Panc1 (cell line): ENCODE measurements around the gene TPRN. TPM values are rescaled to one million over a fixed set of nuclear protein-coding genes. Genes with fewer than 3 reads are reported as not detected.

ENCODE experiments used
- ATAC-seq: fragments of 200-7000 bp; cut with Tn5 transposase; 2 replicates; pipeline ENCODE4 v1.9.1; 2020; ENCODE audit warnings: mild to moderate bottlenecking, moderate library complexity
- BruUV-seq: library from RNA; stranded (reverse); fragments of 400-500 nt; replicated peaks from 2 replicates; lab custom pipeline; 2021; lab: Mats Ljungman, UMichigan
- CTCF ChIA-PET: fragments of 300-600 bp; sonication (Branson Sonifier 250); formaldehyde crosslinking; loops from one replicate; lab custom pipeline; 2022; ENCODE audit warnings: antibody characterized with exemption; lab: Charles Lee
- POLR2A ChIA-PET: fragments of 300-600 bp; sonication (Branson Sonifier 250); formaldehyde crosslinking; loops from one replicate; lab custom pipeline; 2022; ENCODE audit warnings: antibody characterized with exemption; lab: Charles Lee
- DNase-seq: peaks from one replicate; pipeline ENCODE4 v3.0.0-alpha.2; 2010; ENCODE audit warnings: low read depth, low spot score
- H3K27ac ChIP-seq: 2 replicates; pipeline ENCODE4 v1.5.1; 2011; ENCODE audit warnings: mild to moderate bottlenecking, low read length, inconsistent platforms
- H3K27me3 ChIP-seq: fragments of 200-500 bp; sonication (Bioruptor generic); 2 replicates; pipeline ENCODE4 v1.6.0; 2014; ENCODE audit warnings: low read length, inconsistent platforms; ENCODE audit not compliant: control insufficient read depth, insufficient read depth
- H3K36me3 ChIP-seq: fragments of 200-500 bp; sonication (Bioruptor generic); 2 replicates; pipeline ENCODE4 v1.5.1; 2014; ENCODE audit warnings: inconsistent platforms, mild to moderate bottlenecking, low read length, moderate library complexity; ENCODE audit not compliant: control insufficient read depth, insufficient read depth
- H3K4me1 ChIP-seq: 2 replicates; pipeline ENCODE4 v1.5.1; 2011; ENCODE audit warnings: inconsistent platforms, mild to moderate bottlenecking, low read length, moderate library complexity; ENCODE audit not compliant: control insufficient read depth, insufficient read depth
- H3K4me3 ChIP-seq, 2 experiments: 2 replicates each; pipeline ENCODE4 v1.5.1; 2011 to 2012; ENCODE audit warnings: low read depth in 2 of 2, low read length in 2 of 2, mild to moderate bottlenecking in 2 of 2, inconsistent platforms in 1 of 2, moderate library complexity in 1 of 2
- H3K9me3 ChIP-seq: fragments of 200-500 bp; sonication (Bioruptor generic); 2 replicates; pipeline ENCODE4 v1.5.1; 2014; ENCODE audit warnings: low read depth, mild to moderate bottlenecking, inconsistent platforms, low read length, moderate library complexity; ENCODE audit not compliant: control insufficient read depth, insufficient read depth
- CTCF ChIP-seq: fragments of 450-650 bp; IDR thresholded peaks from 2 replicates; pipeline ENCODE4 v1.5.1; 2017; ENCODE audit warnings: mild to moderate bottlenecking
- POLR2AphosphoS5 ChIP-seq: IDR thresholded peaks from 2 replicates; pipeline ENCODE4 v1.6.1; 2012; ENCODE audit warnings: mild to moderate bottlenecking, low read depth, low read length, moderate library complexity
- REST ChIP-seq, 2 experiments: IDR thresholded peaks; 2 replicates each; pipeline ENCODE4 v1.6.1; 2011 to 2012; ENCODE audit warnings: low read depth in 2 of 2, control low read depth in 1 of 2, low read length in 1 of 2, mild to moderate bottlenecking in 1 of 2, moderate library complexity in 1 of 2; ENCODE audit not compliant: insufficient read depth in 1 of 2
- SIN3A ChIP-seq: IDR thresholded peaks from 2 replicates; pipeline ENCODE4 v1.6.1; 2012; ENCODE audit warnings: low read depth, mild to moderate bottlenecking, low read length, moderate library complexity, borderline replicate concordance; ENCODE audit not compliant: insufficient read depth
- TCF7L2 ChIP-seq: IDR thresholded peaks from 2 replicates; pipeline ENCODE4 v1.6.1; 2011; ENCODE audit warnings: mild to moderate bottlenecking, low read depth, low read length, inconsistent platforms
- in situ Hi-C: cut with HindIII; loops from 2 replicates; pipeline ENCODE4 v1.10.0; 2016; ENCODE audit warnings: low sequenced_read_pairs, low pct_unique_long_range_greater_than_20kb
- intact Hi-C: fragments of 100-400 bp; cut with micrococcal nuclease; formaldehyde crosslinking; loops from one replicate; pipeline ENCODE4 v1.10.0; 2022; ENCODE audit not compliant: unreplicated experiment
- microRNA-seq: library from miRNA; unstranded; fragments of <30 nt; microRNA quantifications from one replicate; pipeline ENCODE4 v1.1.0, GENCODE V29; 2020; ENCODE audit not compliant: unreplicated experiment
- total RNA-seq: library from RNA; stranded (reverse); gene quantifications from one replicate; pipeline ENCODE4 v1.2.1, GENCODE V29; 2021; ENCODE audit not compliant: unreplicated experiment

Gene TPRN
- total RNA-seq, 1 experiment from 2014 or later, result 21.7 TPM

- ChIA-PET POLR2A (no interaction called here), CTCF (no interaction called here)
- BruUV-seq, result no TSS peak
- intact Hi-C loops (no loop called here), in situ Hi-C loops (no loop called here)
- Histone ChIP-seq H3K4me3 (no peak overlapping the region), H3K27ac (no peak overlapping the region), H3K4me1 (no peaks in the 10 kb centered on the region), H3K9me3 (no peaks in the 10 kb centered on the region), H3K27me3 (no peaks in the 10 kb centered on the region), H3K36me3 (no peaks in the 10 kb centered on the region)
- DNase-seq (no peak), ATAC-seq (no peak)
- TF ChIP-seq SIN3A (no peak), POLR2AphosphoS5 (no peak), CTCF (no peak), TCF7L2 (no peak), REST (IDR thresholded peaks at IDR 0.05; ENCODE audit: insufficient read depth in 1 of 2, low read depth in 2 of 2, low read length in 1 of 2) (no peak)
These were observed 58.3 kb downstream of the TPRN start for GRCh38 chr9:137141976-137142936.

Small RNA genes within 50 kb of the gene (microRNA-seq; reads per million reads assigned to microRNA genes)
- not detected for gene MIR3621

Other genes starting within 250 kb of the TPRN start
- 2.5 TPM for gene LCN12, start 248.5 kb downstream of the TPRN start, total RNA-seq
- gene PTGDS, start 223.2 kb downstream of the TPRN start, total RNA-seq, result 13.7 TPM
- 0.82 TPM for gene LCNL1, start 217.7 kb downstream of the TPRN start, total RNA-seq
- gene PAXX, start 208.3 kb downstream of the TPRN start, total RNA-seq, result 64.0 TPM
- gene CLIC3, start 204.2 kb downstream of the TPRN start, total RNA-seq, result 6.2 TPM
- gene ABCA2, start 172.5 kb downstream of the TPRN start, total RNA-seq, result 27.0 TPM
- not detected for gene FUT7, start 168.7 kb downstream of the TPRN start, total RNA-seq
- 43.5 TPM for gene NPDC1, start 154.6 kb downstream of the TPRN start, total RNA-seq
- gene ENTPD2, start 146.7 kb downstream of the TPRN start, total RNA-seq, result 2.8 TPM
- gene SAPCD2, start 130.2 kb downstream of the TPRN start, total RNA-seq, result 18.4 TPM
- 23.1 TPM for gene UAP1L1, start 123.2 kb downstream of the TPRN start, total RNA-seq
- gene MAN1B1, start 113.8 kb downstream of the TPRN start, total RNA-seq, result 57.2 TPM
- gene DPP7, start 86.0 kb downstream of the TPRN start, total RNA-seq, result 236 TPM
- gene GRIN1, start 61.6 kb downstream of the TPRN start, total RNA-seq, result 4.9 TPM
- gene LRRC26, start 30.7 kb downstream of the TPRN start, total RNA-seq, result 0.69 TPM
- not detected for gene TMEM210, start 28.7 kb downstream of the TPRN start, total RNA-seq
- gene ANAPC2, start 12.2 kb downstream of the TPRN start, total RNA-seq, result 46.0 TPM
- 86.9 TPM for gene SSNA1, start 12.1 kb downstream of the TPRN start, total RNA-seq
- gene TMEM203, start 4.9 kb upstream of the TPRN start, total RNA-seq, result 25.4 TPM
- gene NDOR1, start 5.0 kb upstream of the TPRN start, total RNA-seq, result 15.6 TPM
- gene RNF208, start 21.5 kb upstream of the TPRN start, total RNA-seq, result 11.5 TPM
- 0.67 TPM for gene CYSRT1, start 24.4 kb upstream of the TPRN start, total RNA-seq
- 0.15 TPM for gene RNF224, start 26.8 kb upstream of the TPRN start, total RNA-seq
- not detected for gene SLC34A3, start 30.2 kb upstream of the TPRN start, total RNA-seq
- gene TUBB4B, start 40.5 kb upstream of the TPRN start, total RNA-seq, result 265 TPM
- 0.26 TPM for gene STPG3, start 50.5 kb upstream of the TPRN start, total RNA-seq
- gene NELFB, start 54.6 kb upstream of the TPRN start, total RNA-seq, result 62.4 TPM
- 37.1 TPM for gene TOR4A, start 77.0 kb upstream of the TPRN start, total RNA-seq
- 16.9 TPM for gene NRARP, start 101.5 kb upstream of the TPRN start, total RNA-seq
- gene EXD3, start 222.4 kb upstream of the TPRN start, total RNA-seq, result 9.2 TPM
- 3.7 TPM for gene NOXA1, start 222.7 kb upstream of the TPRN start, total RNA-seq
- 3.9 TPM for gene ENTPD8, start 240.6 kb upstream of the TPRN start, total RNA-seq